ENCODE data around the gene RBM15.

RBM15 gene

DNA sequence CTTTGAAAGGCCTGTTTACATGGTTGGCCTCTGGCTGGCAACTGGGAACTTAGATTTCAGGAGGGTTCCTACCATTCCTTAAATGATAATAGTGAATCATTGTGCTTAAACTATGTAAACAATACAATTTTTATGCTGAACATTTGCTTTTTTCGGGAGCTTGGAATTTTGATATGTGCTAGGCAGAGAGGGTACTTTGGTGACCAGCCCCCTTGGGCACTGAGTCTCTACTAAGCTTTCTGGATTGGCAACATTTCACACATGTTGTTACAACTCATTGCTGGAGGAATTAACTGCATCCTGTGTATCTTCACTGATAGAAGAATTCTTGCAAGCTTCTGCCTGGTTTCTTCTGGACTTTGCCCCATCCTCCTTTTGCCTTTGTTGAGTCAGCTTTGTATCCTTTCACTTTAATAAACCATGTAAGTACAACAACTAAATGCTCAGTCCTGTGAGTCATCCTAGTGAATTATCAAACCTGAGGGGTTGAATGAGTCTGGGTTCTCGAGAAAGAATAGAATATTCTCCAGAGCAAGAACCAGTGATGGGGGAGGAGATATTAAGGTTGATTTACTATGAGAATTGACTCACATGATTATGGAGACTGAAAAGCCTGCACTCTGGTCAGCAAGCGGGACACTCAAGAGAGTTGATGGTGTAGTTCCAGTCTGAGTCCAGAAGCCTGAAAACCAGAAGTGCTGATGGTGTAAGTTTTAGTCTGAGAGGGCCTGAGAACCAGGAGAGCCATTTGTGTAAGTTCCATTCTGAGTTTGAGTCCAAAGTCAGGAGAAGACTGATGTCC, 54.7 kb downstream of the RBM15 start:
- no peak overlapping the region for H3K4me3 ChIP-seq (ENCODE audit: low read depth, low read length)
- no peak for DNase-seq (ENCODE audit: low read depth)
- TF ChIP-seq CTCF (IDR thresholded peaks at IDR 0.05; ENCODE audit: low read depth, low read length, missing control alignments): no peak

- no peak for TF ChIP-seq CTCF (IDR thresholded peaks at IDR 0.05; ENCODE audit: low read depth, low read length, missing control alignments)
- no peak for DNase-seq (ENCODE audit: low read depth)
Measured at GRCh38 chr1:110394493-110394820, 55.3 kb downstream of the RBM15 start.

More at GRCh38 chr1:110394493-110394820, 55.3 kb downstream of the RBM15 start:
- H3K4me3 ChIP-seq (ENCODE audit: low read depth, low read length): no peak overlapping the region

Measured in GM12864 (cell line).